ENCODE results near the gene MEGF10.

The MEGF10 gene

DNA sequence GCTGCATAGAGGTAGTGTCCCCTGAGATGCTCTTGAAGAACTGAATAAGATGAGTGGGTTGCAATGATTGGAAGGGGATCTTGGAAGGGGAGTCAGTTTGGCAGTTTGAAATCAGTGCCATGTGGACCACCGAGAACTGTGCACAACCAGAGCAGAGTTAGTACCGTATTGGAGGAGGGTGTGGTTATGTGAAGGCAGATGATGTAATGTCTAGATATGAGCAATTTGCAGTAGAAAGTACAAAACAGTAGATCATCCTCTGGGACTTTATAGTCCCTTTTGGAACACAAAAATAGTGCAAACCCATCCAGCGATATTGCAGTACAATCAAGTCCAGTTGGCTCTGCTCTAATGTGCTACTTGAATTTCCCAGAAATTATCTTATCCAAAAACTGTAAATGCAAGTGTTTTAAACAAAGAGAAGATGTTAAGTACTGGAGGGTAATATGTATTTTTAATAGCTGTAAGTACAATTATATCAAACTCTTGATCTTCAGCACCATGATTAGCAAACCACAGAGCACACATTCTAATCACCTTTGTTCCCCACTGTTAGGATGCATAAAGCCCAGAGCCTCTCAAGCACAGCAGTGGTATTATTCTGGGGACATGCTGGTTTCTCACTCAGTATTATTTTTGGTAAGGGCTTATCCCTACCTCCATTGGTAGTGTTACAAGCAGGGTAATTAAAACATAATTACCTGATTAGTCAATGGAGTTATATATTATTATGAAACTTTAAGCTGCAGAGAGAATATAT, 41.5 kb downstream of the MEGF10 start:
- DNase-seq: no peak

DNA sequence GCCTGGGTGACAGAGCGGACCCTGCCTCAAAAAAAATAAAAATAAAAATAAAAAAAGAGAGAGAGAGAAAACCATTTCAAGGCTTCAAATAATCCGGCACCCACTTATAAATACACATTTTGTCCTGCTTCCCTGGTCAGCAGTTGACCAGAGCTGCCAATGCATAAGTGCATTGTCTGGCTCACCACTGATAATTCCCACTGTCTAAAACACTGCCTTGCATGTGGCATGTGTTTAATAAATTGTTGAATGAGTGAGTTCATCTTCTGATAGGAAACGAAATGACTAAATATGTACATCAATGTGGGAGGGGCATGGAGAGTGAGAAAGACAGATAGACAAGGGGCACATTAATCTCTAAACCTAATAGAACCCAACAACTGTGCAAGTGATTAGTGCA, 42.9 kb downstream of the MEGF10 start:
- DNase-seq: no peak

DNA sequence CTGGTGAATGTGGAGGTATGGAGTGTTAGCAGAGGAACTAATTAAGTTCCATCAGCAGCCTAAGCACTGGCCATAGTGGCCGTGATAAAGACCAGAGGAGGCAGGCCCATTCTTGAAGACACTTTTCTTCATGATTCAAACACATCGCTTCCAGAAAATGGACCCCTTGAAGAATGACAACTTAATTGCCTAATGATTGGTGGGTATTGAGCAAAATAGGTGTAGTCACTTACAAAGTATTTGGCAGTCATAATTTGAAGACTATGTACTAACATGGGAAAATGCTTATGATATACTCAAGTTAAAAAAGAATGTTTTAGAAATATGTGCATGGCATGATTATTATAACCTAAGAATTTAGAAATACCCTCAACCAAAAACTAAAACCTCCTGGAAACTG, 44.8 kb downstream of the MEGF10 start:
- no peak for DNase-seq

DNA sequence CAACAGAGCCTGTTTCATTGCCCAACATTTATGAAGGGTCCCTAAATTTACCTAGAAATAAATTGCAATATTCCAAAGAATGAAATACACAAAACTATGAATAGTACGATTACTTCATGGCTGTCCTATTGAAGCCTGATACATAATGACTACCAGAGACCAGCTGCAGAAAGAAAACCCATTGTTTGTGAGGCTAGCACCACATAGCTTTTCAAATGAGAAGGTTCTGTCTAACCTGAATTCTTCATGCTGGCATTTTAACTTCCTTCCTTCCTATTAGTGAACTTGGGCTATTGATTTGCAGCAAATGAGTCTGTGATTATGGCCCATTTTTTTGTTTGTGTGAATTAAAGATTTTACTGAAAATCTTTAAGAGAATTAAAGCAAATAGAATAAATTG, 47.3 kb downstream of the MEGF10 start:
- no peak for DNase-seq

DNA sequence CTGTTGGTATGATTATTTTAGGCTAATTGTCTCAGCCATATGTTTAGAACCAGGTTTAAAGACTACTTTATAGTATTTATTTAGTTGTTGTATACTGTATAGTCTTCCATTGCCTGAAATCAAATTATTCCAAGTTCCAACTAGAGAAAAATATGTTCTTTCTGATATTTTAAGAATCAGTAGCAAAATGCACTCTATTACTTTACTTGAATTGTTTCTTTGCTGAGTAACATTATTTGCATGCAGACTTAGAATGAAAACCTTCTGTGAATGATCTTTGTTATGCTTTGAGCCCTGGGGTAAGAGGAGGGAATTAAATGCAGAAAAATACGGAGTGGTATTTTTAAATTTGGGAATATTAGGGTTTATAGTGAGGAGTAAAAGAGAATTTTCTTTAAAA, 47.9 kb downstream of the MEGF10 start:
- no peak for DNase-seq

DNA sequence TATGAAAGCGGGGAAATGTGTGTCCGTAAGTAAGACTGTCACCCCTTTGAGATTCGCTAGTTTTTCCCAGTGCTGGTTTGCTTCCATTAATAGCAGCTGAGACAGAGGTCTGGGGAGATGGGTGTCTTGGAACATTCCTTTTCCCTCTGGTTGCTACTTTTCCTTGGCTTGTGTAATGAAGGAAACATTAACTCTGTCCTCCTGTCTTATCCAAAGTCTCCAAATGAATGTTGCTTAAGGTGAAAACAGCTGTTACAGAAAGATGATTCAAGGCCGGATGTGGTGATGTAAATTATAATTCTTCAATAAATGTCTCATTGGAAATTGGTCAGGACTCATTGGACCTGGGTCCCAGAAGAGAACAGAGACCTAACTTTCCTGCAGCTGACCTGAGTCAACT, 50.0 kb downstream of the MEGF10 start:
- no peak for DNase-seq

DNA sequence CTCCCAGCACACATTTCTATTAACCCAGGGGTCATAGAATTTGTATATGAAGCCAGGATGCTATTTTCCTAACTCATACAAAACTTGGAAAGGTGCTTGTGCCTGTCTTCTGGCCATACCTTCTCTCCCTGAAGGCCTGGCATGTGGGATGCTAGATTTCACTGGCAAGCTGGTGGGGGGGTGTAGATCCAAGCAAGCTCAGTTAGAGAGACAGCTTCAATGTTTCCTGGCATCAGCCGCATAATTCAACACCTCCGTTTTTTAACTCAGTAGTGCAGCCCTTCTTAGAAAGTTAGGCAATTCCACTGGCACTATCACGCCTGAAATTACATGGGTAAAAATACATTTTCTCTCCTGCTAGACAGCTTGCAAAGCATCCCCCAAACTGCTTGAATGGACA, 51.8 kb downstream of the MEGF10 start:
- DNase-seq: no peak

DNA sequence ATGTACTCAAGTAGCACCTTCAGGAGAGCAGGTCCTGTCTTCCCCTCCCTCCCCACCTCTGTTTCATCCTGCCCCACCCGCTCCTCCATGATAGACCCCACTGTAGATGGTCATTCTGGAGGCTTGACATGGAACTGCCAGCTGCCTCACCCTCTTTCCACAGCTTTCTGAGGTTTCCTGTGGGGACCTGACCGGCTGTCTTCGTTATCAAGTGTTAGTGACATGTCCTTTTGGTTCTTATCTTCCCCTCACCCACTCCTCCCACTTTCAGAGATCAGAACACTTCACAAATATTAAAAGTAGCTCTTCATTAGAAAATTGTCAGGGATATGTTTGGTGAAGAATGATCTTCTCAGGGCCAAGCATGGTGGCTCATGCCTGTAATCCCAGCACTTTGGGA, 52.7 kb downstream of the MEGF10 start:
- DNase-seq: no peak

DNA sequence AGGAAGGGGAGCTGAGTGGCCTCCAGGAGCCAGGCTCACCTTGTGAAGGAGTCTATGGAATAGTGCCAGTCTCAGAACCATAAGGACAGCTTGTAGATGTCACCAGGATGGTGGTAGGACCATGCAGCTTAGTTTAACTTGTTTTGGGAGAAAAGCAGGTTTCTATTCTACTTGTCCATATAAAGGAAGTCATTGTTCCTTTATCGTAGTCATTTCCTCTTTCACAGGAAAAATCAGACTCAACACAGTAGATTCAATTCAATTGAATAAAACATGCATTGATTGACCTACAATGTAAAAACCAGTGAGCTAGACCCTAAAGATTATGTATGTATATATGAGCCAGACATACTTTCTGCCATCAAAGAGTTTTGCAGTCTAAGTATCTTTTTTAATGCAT, 53.3 kb downstream of the MEGF10 start:
- no peak for DNase-seq

DNA sequence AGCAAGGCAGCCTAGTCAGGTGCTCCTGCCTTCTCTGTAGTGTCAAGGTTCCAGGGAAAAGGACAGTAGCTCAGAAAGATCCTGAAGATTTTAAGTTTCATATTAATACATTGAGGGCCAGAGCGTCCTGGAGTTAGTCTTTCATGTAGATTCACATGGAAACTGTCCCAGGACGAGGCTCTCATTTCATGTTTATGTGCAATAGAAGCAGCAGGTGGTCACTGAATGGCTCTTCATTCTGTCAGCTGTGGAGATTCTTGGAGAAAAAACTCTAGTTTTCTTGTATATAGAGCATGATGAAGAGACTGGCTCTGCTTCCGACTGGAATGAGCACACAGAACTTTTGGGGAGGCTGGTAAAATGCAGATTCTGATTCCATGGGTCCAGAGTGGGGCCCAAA, 54.3 kb downstream of the MEGF10 start:
- no peak for DNase-seq

DNA sequence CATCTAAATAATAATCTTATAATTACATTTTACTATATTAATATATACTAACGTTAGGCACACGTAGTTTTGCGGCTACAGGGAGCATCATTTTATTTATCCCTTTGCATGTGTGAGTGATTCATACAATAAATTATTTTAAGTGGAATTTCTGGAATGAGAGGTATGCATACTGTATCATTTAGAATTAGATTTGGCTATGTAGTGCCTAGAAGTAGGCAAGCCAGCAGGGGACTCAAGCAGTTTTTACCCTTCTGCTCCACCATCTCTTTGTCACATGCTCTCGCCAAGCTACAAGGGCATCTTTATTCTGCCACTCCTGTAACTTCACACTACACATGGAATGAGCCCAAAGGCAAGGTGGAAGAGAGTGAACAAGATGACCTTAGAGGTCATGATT, 60.8 kb downstream of the MEGF10 start:
- no peak for DNase-seq

DNA sequence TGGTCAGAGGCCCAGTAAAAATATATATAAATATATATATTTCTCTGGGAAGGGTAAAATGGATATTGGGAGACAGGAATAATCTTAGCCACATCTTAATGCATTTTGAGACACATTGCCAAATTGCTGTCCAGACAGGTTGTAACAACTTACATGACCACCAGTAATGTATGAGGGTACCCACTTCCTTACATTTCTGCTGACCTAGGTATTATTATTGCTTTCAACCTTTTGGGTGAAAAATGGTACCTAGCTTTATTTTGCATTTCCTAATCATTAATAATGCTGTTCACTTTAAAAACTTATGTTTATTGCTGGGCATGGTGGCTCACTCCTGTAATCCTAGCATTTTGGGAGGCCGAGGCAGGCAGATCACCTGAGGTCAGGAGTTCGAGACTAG, 61.5 kb downstream of the MEGF10 start:
- no peak for DNase-seq

DNA sequence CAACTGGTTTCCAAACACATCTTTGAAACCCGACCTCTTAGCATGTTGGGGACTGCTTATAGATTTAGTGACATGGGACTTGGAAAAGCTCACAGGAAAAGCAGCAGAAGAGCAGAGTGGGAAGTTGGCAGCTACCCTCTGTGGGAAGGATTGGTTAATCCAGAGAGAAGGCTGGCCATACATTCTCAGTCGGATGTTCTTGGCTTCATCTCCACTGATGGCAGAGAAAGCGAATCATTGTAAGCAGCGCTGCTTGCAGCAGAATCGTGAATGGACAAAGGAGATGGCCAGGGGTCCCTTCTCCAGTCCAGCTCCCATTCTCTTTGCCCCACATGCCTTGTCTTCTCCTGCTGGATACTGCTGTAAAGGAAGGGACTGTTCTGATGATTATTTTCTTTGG, 62.7 kb downstream of the MEGF10 start:
- DNase-seq: no peak

DNA sequence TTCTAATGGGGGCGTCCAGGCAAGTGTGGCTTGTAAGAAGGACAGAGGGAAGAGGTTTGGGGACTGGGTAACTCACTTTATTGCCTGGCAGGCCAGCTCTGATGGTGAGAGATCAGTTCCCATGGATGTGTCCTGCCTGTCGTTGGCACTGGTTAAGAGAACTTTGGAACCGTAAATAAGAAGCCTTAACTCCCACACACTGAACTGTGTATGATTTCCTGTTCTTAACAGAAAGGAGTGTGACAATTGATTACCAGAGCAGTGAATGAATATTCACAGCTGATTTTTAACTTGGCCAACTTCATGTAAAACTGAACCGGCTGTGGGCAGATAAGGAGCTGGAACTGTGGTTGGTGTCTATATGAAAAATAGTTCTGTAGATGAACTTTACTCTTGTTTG, 63.2 kb downstream of the MEGF10 start:
- DNase-seq: no peak

DNA sequence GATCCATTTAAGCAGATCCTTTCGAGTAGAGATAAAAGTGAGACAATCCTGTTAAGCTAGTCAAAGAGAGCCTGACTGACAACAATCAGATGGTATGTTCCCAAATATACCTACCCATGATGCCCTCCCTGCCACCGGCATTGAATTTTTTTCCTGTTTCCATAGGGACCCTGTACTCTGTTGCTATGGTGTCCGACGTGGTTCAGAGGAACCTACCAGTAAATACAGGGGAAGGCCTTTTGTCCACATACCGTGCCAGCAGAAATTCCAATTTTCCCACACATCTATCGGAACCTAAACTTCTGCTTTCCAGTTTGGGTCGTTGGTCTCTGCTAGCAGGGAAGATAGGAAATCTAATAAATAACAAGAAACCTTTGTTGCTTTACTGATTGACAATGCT, 64.7 kb downstream of the MEGF10 start:
- no peak for DNase-seq

DNA sequence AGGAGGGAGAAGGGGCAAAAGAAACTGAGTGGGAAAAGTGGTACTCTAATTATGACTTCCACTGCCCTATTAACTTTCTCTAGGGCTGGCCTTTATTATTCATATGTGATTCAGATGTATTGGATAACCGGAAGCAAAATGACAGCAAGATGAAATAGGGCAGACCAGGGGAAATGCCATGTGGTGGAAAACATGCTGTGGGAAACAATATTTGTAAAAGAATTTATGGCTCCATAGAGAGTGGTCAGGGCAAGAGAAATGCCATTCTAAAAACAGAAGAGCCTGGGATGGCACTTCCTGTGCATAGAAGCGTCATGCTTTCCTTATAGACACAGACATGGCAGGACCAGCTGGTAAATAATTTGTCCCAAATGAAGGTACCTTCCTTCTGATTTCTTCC, 67.7 kb downstream of the MEGF10 start:
- no peak for DNase-seq

DNA sequence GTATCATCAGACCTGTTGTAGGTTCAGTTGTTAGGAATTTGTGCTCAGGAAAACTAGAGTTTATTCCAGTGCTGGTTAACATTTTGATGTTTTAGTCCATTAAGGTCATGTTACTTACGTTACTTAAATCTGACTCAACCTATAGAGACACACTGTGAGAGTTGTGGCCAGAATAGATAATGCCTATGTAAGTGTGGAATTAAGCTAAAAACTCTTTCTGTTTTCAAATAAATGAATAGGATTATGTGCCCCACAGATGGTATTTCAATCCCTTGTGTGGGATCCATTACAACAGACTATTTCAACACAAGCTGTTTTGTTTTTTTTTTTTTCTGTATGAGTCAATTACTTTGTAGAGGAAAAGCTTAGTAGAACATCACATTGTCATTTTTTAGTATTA, 68.1 kb downstream of the MEGF10 start:
- no peak for DNase-seq

DNA sequence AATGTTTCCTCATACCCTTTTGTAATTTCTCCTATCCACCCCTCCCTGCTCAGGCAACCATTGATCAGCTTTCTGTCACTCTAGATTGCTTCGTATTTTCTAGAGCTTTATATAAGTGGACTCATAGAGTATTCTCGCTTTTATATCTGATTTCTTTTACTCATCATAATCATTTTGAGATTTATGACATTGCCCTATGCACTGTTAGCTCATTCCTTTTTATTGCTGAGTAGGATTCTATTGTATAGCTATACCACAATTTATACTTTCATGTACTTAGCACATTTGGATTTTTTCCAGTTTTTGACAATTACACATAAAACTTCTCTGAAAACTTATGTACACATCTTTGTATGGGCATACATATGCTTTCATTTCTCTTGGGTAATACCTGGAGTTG, 68.9 kb downstream of the MEGF10 start:
- DNase-seq: no peak

DNA sequence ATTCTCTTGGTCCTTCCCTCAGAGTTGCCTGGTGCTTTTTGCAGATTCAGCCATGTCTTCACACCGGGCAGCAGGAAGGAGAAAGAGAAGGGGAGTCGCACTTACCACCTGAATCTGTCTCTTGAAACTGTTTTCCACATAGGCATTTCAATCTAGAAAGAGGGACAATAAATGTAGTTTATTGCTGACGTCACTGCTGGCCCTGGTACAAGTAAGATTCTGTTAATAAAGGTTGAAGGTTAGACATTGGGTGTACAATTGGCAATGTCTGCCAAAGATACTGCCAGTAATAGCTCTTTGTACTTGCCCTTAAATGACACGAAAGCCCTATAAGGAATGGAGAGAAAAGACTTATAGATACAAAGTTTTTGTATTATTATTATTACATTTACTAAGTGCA, 72.8 kb downstream of the MEGF10 start:
- DNase-seq: no peak

DNA sequence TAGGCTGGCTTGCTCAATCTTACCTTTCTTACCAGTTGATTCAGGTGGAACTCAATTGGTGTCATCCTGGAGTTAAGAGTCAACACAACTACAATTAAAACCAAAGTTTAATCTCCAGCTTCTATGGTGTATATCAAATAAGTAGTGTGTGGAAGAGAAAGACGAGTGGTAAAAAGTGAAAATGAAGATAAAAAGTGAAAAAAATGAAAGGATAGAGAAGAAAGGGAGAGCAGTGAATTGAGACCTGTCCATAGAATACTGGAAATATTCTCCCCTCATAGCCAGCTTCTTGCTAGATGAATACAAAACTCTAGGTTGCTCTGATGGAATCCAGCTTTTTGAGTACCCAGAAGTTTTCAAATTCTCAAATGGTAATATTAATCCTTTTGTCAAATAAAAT, 76.4 kb downstream of the MEGF10 start:
- no peak for DNase-seq

DNA sequence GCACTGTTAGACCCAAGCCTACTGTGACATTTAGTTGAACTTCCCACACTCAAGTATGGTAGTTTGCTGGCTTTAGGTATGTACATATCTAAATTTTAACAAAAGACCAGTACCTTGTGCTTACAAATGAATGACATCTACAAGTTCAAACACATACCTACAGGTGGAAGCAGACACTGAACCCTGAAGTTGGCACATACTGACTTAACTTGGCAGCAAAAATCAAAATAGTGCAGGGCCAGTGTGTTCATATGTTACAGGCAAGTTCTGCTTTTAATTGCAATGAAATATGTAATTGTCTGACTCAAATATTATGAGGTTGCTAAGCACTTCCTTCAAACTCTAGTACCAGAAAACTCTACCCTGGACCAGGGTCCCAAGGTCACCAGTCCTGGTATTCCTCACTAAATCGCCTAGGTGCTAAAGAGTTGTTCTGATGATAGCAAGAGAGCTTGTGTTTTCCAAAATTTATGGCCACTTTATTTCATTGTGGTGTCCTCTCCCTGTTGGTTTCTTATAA, 77.4 kb downstream of the MEGF10 start:
- DNase-seq: no peak

DNA sequence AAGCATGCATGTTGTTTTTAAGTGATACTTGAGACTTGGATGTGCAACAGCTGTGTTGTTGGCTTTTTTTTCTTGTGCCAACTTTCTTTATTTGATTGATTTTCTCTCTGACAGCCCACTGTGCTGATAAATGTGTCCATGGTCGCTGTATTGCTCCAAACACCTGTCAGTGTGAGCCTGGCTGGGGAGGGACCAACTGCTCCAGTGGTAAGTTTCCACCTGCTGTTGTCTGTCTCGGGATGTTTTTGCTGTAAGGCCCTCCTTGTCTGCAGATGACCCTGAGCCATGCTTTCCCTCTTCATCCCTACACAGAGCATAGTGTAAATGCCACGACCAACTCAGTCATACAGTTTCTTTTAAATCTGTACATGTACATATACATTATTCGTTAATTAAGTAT, 79.2 kb downstream of the MEGF10 start:
- DNase-seq: no peak

DNA sequence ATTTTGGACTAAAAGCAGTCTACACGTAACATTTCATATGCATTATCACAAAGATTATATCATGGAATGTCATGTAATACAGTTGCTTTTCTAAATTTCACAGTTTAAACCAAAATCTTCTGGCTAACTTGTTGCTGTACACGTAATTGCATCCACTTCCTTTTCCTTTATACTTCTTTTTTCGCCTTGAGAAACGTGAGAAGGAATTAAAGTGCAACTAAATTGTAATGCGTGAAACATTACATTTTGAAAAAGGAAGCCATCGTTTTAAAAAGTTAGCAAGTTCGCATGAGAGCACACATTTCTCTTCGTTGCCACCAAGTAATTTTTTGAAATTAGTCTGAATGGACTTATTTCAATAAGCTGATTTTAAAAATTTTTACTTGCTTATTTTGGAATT, 80.0 kb downstream of the MEGF10 start:
- DNase-seq: no peak

DNA sequence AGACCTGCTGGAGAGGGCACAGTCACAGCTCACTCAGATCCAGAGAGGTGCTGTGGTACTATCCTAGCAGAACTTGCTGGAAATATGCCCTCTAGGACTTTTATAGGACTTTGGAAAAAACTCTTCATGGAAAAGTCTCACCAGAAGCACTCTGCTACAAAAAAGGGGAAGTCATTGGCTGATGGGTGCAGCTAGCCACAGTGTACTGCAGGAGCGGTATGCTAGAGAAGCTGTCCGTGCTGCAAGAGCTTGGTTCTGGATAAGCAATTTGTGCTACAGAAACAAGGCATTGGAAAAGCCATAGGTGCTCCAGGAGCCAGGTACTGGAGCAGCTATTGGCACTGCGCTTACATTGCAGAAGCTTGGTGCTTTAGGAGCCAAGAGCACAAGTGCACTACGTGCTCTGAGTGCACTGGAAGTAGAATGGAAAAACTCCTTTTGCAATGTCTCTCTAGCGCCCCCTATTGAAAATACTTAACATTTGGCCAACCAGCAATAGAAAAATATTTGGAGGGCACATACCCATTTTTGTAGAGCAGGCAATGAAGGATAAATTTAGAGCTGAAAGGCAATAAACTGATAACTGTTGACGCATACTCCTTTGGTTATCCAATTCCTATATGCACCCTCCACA, 83.4 kb downstream of the MEGF10 start:
- no peak for DNase-seq

DNA sequence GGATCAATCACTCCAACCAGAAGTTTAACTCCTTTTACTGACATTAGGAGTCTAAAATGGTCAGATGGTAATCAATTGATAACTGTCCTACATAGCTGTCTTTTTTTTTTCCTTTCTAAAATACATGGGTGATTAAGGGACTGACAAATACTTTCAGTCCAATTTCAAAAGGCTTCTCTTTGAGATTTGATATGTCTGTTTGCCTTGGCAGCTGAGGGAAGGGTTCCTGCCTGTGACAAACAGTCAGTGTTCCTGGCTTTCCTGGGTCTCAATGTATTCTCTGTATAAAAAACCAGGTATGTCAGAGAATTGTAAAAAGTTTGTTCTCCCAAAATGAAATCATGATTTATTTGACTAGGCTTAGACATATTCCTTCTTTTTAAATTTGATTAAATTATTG, 84.5 kb downstream of the MEGF10 start:
- DNase-seq: no peak

All from islet precursor cell (in vitro differentiated cells).